AG09319 (cell line): Measurements from ENCODE around the gene COL5A2.

Experiments
- DNase-seq: peaks from one replicate; pipeline ENCODE4 v3.0.0-alpha.2; 2010; ENCODE audit warnings: low read depth; ENCODE audit errors: extremely low read depth
- CTCF ChIP-seq: IDR thresholded peaks from 2 replicates; pipeline ENCODE4 v1.5.1; 2011; ENCODE audit warnings: low read depth, mild to moderate bottlenecking, inconsistent platforms, low read length, moderate library complexity

The COL5A2 gene

GRCh38 chr2:189082376-189082975, 97.1 kb downstream of the COL5A2 start:
- DNase-seq, result no peak
- TF ChIP-seq CTCF, result no peak

GRCh38 chr2:189076572-189076971, 103.0 kb downstream of the COL5A2 start:
- no peak for DNase-seq
- no peak for TF ChIP-seq CTCF

GRCh38 chr2:189076120-189076519, 103.4 kb downstream of the COL5A2 start:
- TF ChIP-seq CTCF, result no peak
- DNase-seq, result no peak

- no peak for TF ChIP-seq CTCF
- no peak for DNase-seq
Measured at GRCh38 chr2:189074506-189074905, 105.1 kb downstream of the COL5A2 start.

GRCh38 chr2:189072036-189072435, 107.5 kb downstream of the COL5A2 start:
- DNase-seq, result no peak
- TF ChIP-seq CTCF, result no peak

GRCh38 chr2:189069855-189070619, 109.5 kb downstream of the COL5A2 start:
- no peak for DNase-seq
- TF ChIP-seq CTCF, result no peak

- no peak for DNase-seq
- TF ChIP-seq CTCF, result no peak
Measured at GRCh38 chr2:189066037-189066436, 113.5 kb downstream of the COL5A2 start.
